Left ventricle myocardium superior (tissue), 1 donor: ENCODE measurements around the gene RNF217. TPM values are rescaled to one million over a fixed set of nuclear protein-coding genes. Genes with fewer than 3 reads are reported as not detected.

ENCODE experiments used
- ATAC-seq: fragments of 200-7000 bp; cut with Tn5 transposase; one replicate; pipeline ENCODE4 v1.9.1; 2020; ENCODE audit warnings: mild to moderate bottlenecking, moderate library complexity
- DNase-seq: peaks from one replicate; pipeline ENCODE4 v3.0.0-alpha.2; 2020
- intact Hi-C: fragments of 100-400 bp; cut with micrococcal nuclease; formaldehyde crosslinking; loops from one replicate; pipeline ENCODE4 v1.11.0; 2022
- total RNA-seq: library from RNA; stranded (reverse); fragmentation: NEBNext Ultra II Directional; extraction: Animal tissue kit (Norgen Biotek cat#: 25700); gene quantifications from one replicate; pipeline ENCODE4 v1.2.1, GENCODE V29; 2021
- donor health status: DM: no; HTN: yes; CAD: no; lungs with severe emphysema.

Gene RNF217
- total RNA-seq, 1 donor from 2014 or later = 8.5 TPM

DNA sequence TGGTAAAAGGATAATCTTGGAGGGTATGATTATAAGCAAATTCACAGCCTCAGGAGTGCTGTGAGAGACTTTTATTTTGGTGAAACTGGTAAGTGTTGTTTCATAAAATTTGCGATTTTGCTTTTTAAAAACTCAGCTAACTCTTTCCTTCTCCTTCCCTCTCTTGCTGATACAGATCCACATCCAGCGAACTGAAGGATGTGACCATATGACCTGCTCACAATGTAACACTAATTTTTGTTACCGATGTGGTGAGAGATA is 114.2 kb downstream of the RNF217 start:
- ATAC-seq (no peak), DNase-seq (no peak)
- intact Hi-C loops = no loop called here

- DNase-seq = no peak
- intact Hi-C loops = no loop called here
- no peak for ATAC-seq
Observed at GRCh38 chr6:125077453-125077852, 115.2 kb downstream of the RNF217 start.

- DNase-seq = no peak
- intact Hi-C loops = no loop called here
- ATAC-seq = no peak
Observed at GRCh38 chr6:125078602-125079321, 116.5 kb downstream of the RNF217 start.

DNA sequence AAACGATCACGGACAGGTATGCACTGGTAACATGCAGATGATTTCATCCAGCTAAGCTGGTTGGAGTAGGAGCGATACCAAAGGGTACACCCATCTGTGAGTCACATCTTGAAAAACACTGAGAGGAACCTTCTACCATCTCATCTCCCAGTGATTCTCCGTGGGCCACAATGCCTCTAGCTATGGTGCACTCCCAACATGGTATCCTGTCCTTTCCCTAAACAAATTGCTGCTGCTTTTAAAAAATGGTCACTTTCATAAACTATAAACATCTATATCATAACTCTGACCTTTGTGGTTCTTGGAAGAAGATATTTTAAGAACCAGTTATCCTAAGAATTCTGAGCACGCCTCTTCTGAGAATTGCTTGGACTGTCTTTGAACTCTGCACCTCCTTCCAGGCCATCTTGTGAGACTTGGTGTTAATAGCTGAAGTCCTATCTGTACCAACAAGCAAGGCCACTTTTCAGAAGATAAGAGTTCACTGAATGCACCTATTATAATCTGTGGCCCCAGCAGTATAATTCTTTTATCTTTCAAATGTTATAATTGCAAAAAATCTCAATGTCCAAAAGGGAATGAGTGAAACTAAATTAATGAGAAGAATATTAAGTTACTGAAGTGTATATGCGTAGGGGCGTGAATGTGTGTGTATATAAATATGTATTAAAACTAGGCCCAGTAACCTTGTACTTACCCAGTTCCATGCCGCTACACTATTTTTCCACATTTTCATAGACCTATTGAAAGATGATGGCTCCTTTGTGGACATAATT is 120.9 kb downstream of the RNF217 start:
- ATAC-seq (no peak), DNase-seq (no peak)
- intact Hi-C loops = no loop called here

GRCh38 chr6:125083684-125083990 is 121.4 kb downstream of the RNF217 start:
- ATAC-seq (no peak), DNase-seq (no peak)
- intact Hi-C loops = no loop called here

DNA sequence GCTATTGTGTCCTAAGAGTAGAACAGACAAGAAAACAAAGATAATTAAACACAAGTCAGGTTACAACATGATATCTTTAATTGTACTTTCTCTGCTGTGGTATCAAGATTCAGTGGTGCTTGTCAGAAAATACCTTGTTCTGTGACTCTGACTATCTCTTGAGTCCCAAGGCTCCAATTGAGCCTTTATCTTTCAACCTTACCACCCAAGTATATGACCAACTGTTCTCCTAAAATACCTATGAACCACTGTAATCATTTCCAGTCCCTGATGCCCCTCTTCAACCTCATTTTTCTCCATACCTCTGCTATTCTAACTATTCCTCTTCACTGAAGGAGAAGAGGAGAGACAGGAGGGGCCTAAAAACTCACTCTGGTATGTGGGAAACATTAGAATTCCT is 124.5 kb downstream of the RNF217 start:
- ATAC-seq = no peak
- intact Hi-C loops = no loop called here
- no peak for DNase-seq

- intact Hi-C loops = no loop called here
- no peak for DNase-seq
- ATAC-seq = peak; percentile 91
Observed at GRCh38 chr6:125088963-125089362, 126.7 kb downstream of the RNF217 start.

DNA sequence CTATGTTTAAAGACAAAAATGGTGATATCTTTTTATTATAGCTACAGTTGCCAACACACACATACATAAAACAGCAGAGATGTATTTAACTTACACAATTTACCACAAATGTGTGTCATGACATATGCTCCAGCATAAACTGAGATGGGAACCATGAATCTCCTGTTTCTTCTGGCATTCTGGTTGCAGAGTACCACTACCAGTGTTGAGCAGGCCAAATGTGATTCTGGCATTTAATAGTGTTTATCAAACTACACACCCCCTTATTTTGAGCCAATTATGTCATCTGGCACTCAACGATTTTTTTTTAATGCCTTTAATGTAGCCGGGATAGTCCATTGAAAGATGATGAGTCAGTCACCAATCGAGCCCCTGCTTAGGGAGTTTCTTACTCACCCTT is 132.3 kb downstream of the RNF217 start:
- intact Hi-C loops = no loop called here
- no peak for ATAC-seq
- no peak for DNase-seq

- no peak for ATAC-seq
- DNase-seq = no peak
- intact Hi-C loops = no loop called here
Observed at GRCh38 chr6:125095580-125096301, 133.5 kb downstream of the RNF217 start.

DNA sequence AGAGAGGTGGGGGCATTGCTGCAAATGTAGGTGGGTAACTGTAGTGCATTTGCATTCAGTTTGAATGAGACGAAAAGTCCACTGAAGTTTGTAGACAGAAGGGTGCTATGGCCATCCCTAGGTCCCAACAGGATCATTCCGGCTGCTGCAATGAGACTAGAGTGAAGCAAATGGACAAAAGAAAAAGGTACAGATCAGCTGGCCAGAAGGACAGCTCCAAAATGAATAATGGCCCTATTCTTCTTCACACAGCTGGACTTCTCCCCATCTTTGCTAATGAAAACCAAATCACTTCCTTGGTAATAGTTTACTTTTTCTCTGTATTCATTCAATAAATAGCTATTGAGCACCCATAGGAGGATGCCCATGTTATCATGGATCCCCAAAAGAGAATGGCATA is 134.9 kb downstream of the RNF217 start:
- DNase-seq = no peak
- intact Hi-C loops = no loop called here
- ATAC-seq = no peak

- ATAC-seq (no peak), DNase-seq (no peak)
- intact Hi-C loops = no loop called here
Observed at GRCh38 chr6:125098253-125098652, 136.0 kb downstream of the RNF217 start.

DNA sequence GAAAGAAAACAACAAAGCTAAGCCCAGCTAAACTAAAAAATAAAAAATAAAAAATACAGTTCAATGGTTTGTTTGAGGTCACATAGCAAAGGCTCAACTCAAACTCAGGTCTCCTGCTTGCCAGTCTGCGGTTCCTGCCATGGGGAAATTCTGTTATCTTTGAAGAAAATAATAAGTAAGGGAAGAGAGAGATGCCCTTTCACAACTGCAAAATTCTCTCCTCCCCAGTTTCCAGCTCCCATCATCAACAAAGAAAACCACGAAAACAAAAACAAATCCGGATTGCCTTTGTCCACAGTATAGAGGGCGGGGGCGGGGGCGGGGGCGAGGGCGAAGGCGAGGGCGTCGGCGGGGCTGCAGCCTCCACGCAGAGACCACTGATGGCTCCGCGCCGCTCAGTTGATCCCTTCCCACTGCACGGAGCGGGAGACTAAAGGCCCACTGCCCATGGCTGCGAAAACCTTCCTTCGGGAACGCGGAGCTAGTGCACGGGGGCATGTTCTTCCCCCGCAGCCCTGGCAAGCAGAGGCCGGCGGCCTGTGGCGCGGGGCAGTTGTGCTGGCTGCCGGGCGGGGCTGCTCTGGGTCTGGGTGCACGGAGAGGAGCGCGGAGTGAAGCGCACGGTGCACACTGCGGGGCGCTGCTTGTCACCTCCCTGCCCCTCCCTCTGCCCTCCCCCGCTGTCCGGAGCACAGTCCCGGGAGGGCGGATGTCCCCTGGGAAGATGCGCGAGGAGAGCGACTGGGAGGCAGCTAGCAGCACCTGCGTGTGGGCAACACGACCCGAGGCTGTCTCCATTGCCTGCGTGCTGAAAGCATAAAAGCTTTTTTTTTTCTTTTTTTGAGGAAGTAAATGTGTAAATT is 137.2 kb downstream of the RNF217 start:
- DNase-seq (peak; percentile 80), ATAC-seq (peak; percentile 98)
- intact Hi-C loops = no loop called here

- intact Hi-C loops = no loop called here
- DNase-seq (no peak), ATAC-seq (no peak)
Observed at GRCh38 chr6:125100074-125100652, 137.9 kb downstream of the RNF217 start.

GRCh38 chr6:125101128-125101527 is 138.9 kb downstream of the RNF217 start:
- DNase-seq (no peak), ATAC-seq (no peak)
- intact Hi-C loops = no loop called here

DNA sequence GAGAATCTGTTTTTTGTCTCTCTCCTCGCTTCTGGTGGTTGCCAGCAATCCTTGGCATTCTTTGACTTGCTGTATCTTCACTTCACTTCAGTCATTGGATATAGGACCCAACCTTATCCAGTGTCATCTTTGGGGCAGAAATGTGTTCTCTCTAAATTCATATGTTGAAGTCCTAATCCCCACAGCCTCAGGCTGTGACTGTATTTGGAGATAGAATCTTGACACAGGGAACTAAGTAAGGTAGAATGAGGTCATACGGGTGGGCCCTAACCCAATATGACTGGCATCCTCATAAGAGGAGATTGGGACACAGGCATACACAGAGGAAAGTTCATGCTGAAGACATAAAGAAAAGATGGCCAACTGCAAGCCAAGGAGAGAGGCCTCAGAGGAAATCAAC is 139.4 kb downstream of the RNF217 start:
- DNase-seq = no peak
- intact Hi-C loops = no loop called here
- ATAC-seq = no peak

DNA sequence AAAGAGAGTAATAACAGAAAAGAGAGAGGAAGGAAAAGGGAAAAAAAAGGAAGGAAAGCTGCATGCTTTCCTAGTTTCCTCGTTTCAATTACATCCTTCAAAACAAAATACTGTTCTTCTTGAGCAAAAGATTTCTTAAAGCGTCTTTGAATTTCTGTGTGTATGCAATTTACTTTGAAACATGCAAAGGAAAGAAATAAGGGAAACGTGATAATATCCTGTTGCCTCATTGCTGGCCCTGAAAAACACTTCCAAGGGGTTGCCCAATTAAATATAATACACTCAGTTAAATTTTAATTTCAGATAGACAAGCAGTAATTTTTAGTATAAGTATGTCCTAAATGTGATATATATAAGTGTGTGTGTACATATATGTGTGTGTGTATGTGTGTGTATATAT is 140.2 kb downstream of the RNF217 start:
- DNase-seq (no peak), ATAC-seq (no peak)
- intact Hi-C loops = no loop called here

DNA sequence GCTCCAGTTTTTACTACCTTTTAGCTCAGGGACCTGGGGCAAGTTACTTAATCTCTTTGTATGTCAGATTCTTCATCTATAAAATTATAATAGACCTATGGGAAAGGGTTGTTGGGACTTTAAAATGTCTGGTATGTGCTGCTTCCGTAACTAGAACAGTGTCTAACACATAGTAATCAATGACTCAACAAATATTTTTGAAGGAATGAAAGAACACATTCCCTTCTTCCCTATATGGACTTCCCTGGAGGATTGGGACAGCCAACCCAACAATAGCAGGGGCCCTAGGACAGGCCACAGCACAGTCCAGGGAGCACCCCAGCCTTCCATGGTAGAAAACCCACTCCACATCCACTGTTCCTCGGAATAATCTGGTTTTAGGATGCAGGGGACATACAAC is 140.7 kb downstream of the RNF217 start:
- intact Hi-C loops = no loop called here
- no peak for ATAC-seq
- no peak for DNase-seq

DNA sequence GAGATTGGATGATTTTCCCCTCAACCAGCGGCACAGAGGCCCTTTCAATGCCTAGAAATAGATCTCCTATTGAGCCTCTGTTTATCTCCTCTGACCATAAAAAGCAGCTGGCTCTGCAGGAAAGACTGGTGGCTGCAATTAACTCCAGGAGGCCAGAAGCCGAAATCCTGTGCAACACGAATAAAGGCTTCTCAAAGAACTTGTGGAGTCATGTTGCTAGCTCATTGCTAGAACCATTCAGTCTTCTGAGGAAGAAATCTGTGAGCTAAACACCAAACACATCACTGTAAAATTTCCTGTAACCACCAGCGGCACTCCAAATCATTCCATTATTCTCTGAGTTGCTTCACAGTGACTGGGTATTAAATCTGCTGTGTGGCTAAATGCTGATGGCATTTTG is 142.2 kb downstream of the RNF217 start:
- peak; percentile 21 for ATAC-seq
- intact Hi-C loops = no loop called here
- no peak for DNase-seq

GRCh38 chr6:125107048-125107447 is 144.8 kb downstream of the RNF217 start:
- no peak for ATAC-seq
- intact Hi-C loops = no loop called here
- no peak for DNase-seq

DNA sequence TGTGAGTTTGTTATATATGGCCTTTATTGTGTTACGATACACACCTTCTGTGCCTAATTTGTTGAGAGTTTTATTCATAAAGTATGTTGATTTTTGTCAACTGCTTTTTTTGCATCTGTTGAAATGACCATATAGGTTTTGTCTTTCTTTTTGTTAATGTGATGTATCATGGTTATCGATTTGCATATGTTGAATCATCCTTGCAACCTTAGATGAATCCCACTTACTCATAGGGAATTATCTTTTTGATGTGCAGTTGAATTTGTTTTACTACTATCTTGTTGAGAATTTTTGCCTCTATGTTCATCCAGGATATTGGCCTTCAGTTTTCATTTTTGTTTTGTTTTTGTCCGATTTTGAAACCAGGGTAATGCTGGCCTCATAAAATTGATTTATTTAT is 145.7 kb downstream of the RNF217 start:
- DNase-seq = no peak
- no peak for ATAC-seq
- intact Hi-C loops = no loop called here
